Lower leg skin (tissue), 3 donors: Measurements from ENCODE around the gene CRYAB.

Source experiments
- CTCF ChIP-seq, 3 donors: fragments of 450-650 bp; IDR thresholded peaks; one replicate each; pipeline ENCODE4 v1.5.1; 2016; ENCODE audit warnings: antibody characterized with exemption in 3 of 3, mild to moderate bottlenecking in 3 of 3, moderate library complexity in 2 of 3
- POLR2A ChIP-seq, 2 donors: fragments of 450-650 bp; IDR thresholded peaks; one replicate each; pipeline ENCODE4 v1.6.1; 2016 to 2017; ENCODE audit warnings: antibody characterized with exemption in 2 of 2, mild to moderate bottlenecking in 1 of 2, moderate library complexity in 1 of 2

- TF ChIP-seq CTCF (IDR thresholded peaks at IDR 0.05) (no peak), POLR2A (IDR thresholded peaks at IDR 0.05) (no peak)
These were observed 21.0 kb upstream of the CRYAB start for GRCh38 chr11:111932611-111932950.
